ENCODE data around the gene PEX11A.

- no peak for TF ChIP-seq POLR2A (IDR thresholded peaks at IDR 0.05)
- TF ChIP-seq CTCF (IDR thresholded peaks at IDR 0.05), result no peak
- no peak for TF ChIP-seq POLR2AphosphoS5 (IDR thresholded peaks at IDR 0.05)
These were observed 44.0 kb downstream of the PEX11A start for GRCh38 chr15:89646416-89647141.
